Natural killer cell treated with Interleukin-12 subunit alpha and Interleukin-12 subunit beta and Interleukin-15 and Interleukin-18, amount 100 ng/mL, for 72 hours (primary cell): Measurements from ENCODE around the gene OR6C65. TPM values are rescaled to one million over a fixed set of nuclear protein-coding genes. Genes with fewer than 3 reads are reported as not detected.
"Not testable (repeated sequence)": the region's sequence is repeated elsewhere in the genome, so short reads cannot be mapped to it uniquely, and the experiment has no call there.

Experiments used
- ATAC-seq, 2 donors: fragments of 150-1000 bp; cut with Tn5 transposase in 1 of 2; sonication (Bioruptor Pico), chemical (Tn5 transposase) in 1 of 2; 2 replicates each; pipeline ENCODE4 v1.10.0; 2021
- DNase-seq: peaks from one replicate; pipeline ENCODE4 v3.0.0; 2022; ENCODE audit warnings: low spot score
- H3K27ac Mint-ChIP-seq, 2 donors: 1 replicate in 1 of 2; 2 replicates in 1 of 2; pipeline ENCODE4 v1.8.0; 2022; ENCODE audit warnings: mixed read lengths in 2 of 2, mild to moderate bottlenecking in 1 of 2, moderate library complexity in 1 of 2
- H3K27me3 Mint-ChIP-seq, 2 donors: 1 replicate in 1 of 2; 2 replicates in 1 of 2; pipeline ENCODE4 v1.8.0; 2022; ENCODE audit warnings: mixed read lengths in 2 of 2
- H3K36me3 Mint-ChIP-seq: one replicate; pipeline ENCODE4 v1.8.0; 2022; ENCODE audit warnings: mixed read lengths
- H3K4me1 Mint-ChIP-seq, 2 donors: 1 replicate in 1 of 2; 2 replicates in 1 of 2; pipeline ENCODE4 v1.8.0; 2022; ENCODE audit warnings: low read depth in 2 of 2, mixed read lengths in 2 of 2, mild to moderate bottlenecking in 1 of 2
- H3K4me3 Mint-ChIP-seq: one replicate; pipeline ENCODE4 v1.8.0; 2022; ENCODE audit warnings: mixed read lengths
- H3K9me3 Mint-ChIP-seq: 2 replicates; pipeline ENCODE4 v1.8.0; 2022; ENCODE audit warnings: mixed read lengths
- total RNA-seq, 2 donors: library from RNA; stranded (reverse); gene quantifications; one replicate each; pipeline ENCODE4 v1.2.3, GENCODE V29; 2022

Gene OR6C65
- total RNA-seq, 2 donors from 2014 or later = not detected

DNA sequence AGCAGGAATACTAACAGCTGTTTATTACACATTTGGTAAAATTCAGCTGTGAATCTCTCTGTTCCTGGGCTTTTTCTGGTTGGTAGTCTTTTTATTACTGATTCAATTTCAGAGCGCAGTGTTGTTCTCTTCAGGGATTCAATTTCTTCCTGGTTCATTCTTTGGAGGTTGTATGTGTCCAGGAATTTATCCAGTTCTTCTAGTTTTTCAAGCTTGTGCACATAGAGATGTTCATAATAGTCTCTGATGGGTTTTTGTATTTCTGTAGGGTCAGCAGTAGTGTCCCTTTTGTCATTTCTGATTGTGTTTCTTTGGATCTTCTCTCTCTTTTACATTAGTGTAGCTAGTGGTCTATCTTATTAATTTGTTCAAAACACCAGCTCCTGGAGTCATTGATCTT, 16.6 kb downstream of the OR6C65 start:
- H3K4me1 Mint-ChIP-seq = peaks cover 0 to 7% of the 10 kb centered on the region in 2 donors
- H3K9me3 Mint-ChIP-seq = no peaks in the 10 kb centered on the region
- ATAC-seq (no peak), DNase-seq (no peak)
- H3K4me3 Mint-ChIP-seq = no peak overlapping the region
- H3K27ac Mint-ChIP-seq = no peak overlapping the region
- H3K36me3 Mint-ChIP-seq = no peaks in the 10 kb centered on the region
- H3K27me3 Mint-ChIP-seq = peaks cover 16 to 42% of the 10 kb centered on the region in 2 donors

- Mint-ChIP-seq H3K27ac (no peak overlapping the region), H3K27me3 (peaks cover 17 to 42% of the 10 kb centered on the region in 2 donors), H3K4me3 (no peak overlapping the region), H3K9me3 (no peaks in the 10 kb centered on the region), H3K4me1 (peaks cover 0 to 2% of the 10 kb centered on the region in 2 donors), H3K36me3 (no peaks in the 10 kb centered on the region)
- DNase-seq (no peak), ATAC-seq (no peak)
These were observed 20.1 kb downstream of the OR6C65 start for GRCh38 chr12:55420307-55420962.

DNA sequence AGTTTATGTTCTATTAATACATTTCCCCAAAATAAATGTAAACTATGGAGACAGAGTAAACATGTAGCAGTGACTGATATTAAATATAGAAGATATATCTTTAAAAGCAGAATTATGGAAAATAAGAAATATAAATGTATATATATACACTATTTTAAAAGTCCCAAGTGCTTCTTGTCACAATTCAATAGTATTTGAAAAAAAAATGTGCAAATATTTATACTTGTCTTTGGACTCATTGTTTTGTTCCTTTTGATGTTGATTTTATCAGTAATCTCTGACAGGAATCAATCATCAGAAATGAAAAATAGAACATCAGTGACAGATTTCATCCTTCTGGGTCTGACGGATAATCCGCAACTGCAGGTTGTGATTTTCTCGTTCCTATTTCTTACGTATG, 25.6 kb downstream of the OR6C65 start, which contains the start of gene OR6C76:
Gene OR6C76, plus strand, starts transcription at position 301 of the 400 bp plus-strand sequence. Its CDS starts 0 bp downstream, at position 301.
- Mint-ChIP-seq H3K36me3 (no peaks in the 10 kb centered on the region), H3K27me3 (peaks cover 15 to 33% of the 10 kb centered on the region in 2 donors), H3K27ac (no peak within 1 kb of the TSS), H3K4me1 (no peaks in the 10 kb centered on the region), H3K9me3 (no peaks in the 10 kb centered on the region), H3K4me3 (no peak within 1 kb of the TSS)
- ATAC-seq = no peak
- no peak for DNase-seq

- DNase-seq = no peak
- no peak overlapping the region for H3K27ac Mint-ChIP-seq
- H3K9me3 Mint-ChIP-seq = no peaks in the 10 kb centered on the region
- no peaks in the 10 kb centered on the region for H3K4me1 Mint-ChIP-seq
- H3K4me3 Mint-ChIP-seq = no peak overlapping the region
- no peak for ATAC-seq
- no peaks in the 10 kb centered on the region for H3K36me3 Mint-ChIP-seq
- H3K27me3 Mint-ChIP-seq = peaks cover 17 to 44% of the 10 kb centered on the region in 2 donors
These were observed 28.3 kb downstream of the OR6C65 start for GRCh38 chr12:55428331-55429243.

- not testable (repeated sequence) for H3K27ac Mint-ChIP-seq, DNase-seq, H3K9me3 Mint-ChIP-seq, H3K36me3 Mint-ChIP-seq, ATAC-seq, H3K4me3 Mint-ChIP-seq, H3K4me1 Mint-ChIP-seq
- peaks cover 17 to 22% of the 10 kb centered on the region in 2 donors for H3K27me3 Mint-ChIP-seq
These were observed 40.9 kb downstream of the OR6C65 start for GRCh38 chr12:55441233-55441632.

DNA sequence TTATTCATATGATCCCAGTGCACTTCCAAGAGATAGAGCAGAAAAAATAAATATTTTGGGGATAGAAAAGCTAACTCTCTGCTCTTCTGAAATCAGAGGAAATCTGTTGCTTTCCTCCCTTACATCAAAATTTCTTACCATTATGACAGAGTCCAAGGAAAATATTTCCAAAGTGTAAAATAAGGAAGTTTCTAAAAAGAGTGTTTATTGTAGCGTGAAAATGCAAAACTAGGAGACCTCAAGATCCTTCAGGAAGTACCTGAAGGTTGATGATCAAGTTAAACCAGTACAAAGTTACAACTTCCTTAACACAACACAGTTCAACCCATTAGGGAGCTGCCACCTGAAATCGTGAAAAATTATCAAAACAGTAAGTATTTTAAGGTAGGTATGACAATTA, 43.4 kb downstream of the OR6C65 start, which contains the start of gene OR6C2:
Gene OR6C2, plus strand, starts transcription at position 301 of the 400 bp plus-strand sequence. CDS start 8,138 bp downstream, outside the sequence.
- Mint-ChIP-seq H3K4me1 (no peaks in the 10 kb centered on the region), H3K9me3 (peaks cover 6% of the 10 kb centered on the region), H3K4me3 (no peak within 1 kb of the TSS), H3K27ac (no peak within 1 kb of the TSS), H3K36me3 (peaks cover 10% of the 10 kb centered on the region), H3K27me3 (peaks cover 18 to 28% of the 10 kb centered on the region in 2 donors)
- DNase-seq = no peak
- no peak for ATAC-seq

GRCh38 chr12:55445357-55445756, 45.0 kb downstream of the OR6C65 start:
- peaks cover 3% of the 10 kb centered on the region for H3K9me3 Mint-ChIP-seq
- ATAC-seq = no peak
- H3K36me3 Mint-ChIP-seq = peaks cover 7% of the 10 kb centered on the region
- H3K27ac Mint-ChIP-seq = no peak overlapping the region
- peaks cover 14 to 18% of the 10 kb centered on the region in 2 donors for H3K27me3 Mint-ChIP-seq
- no peaks in the 10 kb centered on the region for H3K4me1 Mint-ChIP-seq
- H3K4me3 Mint-ChIP-seq = no peak overlapping the region
- DNase-seq = no peak

DNA sequence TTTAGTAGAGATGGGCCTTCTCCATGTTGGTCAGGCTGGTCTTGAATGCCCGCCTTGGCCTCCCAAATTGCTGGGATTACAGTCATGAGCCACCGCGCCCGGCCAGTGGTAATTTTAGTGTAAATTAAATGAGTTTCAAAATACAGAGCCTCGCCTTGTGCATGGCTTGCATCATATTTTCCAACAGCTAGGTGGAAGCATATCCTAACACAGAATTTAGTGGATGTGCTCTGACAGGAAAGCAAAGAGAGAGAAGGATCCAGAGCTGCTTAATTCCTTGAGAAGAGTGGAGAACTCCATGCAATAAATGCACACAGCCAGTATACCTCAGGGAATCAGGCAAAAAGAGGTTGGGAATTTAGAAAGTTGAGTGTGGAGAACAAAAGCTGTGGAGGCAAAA, 46.0 kb downstream of the OR6C65 start:
- no peak overlapping the region for H3K4me3 Mint-ChIP-seq
- no peaks in the 10 kb centered on the region for H3K4me1 Mint-ChIP-seq
- H3K27me3 Mint-ChIP-seq = peaks cover 14 to 15% of the 10 kb centered on the region in 2 donors
- no peaks in the 10 kb centered on the region for H3K9me3 Mint-ChIP-seq
- no peak for ATAC-seq
- no peaks in the 10 kb centered on the region for H3K36me3 Mint-ChIP-seq
- DNase-seq = no peak
- no peak overlapping the region for H3K27ac Mint-ChIP-seq

GRCh38 chr12:55448825-55449224, 48.5 kb downstream of the OR6C65 start:
- ATAC-seq (no peak), DNase-seq (no peak)
- H3K27me3 Mint-ChIP-seq = peaks cover 14 to 17% of the 10 kb centered on the region in 2 donors
- H3K36me3 Mint-ChIP-seq = no peaks in the 10 kb centered on the region
- H3K9me3 Mint-ChIP-seq = no peaks in the 10 kb centered on the region
- H3K27ac Mint-ChIP-seq = no peak overlapping the region
- no peak overlapping the region for H3K4me3 Mint-ChIP-seq
- no peaks in the 10 kb centered on the region for H3K4me1 Mint-ChIP-seq

Other genes with a start within 250 kb of the OR6C65 start
- gene OR10A7, start 179.5 kb upstream of the OR6C65 start, total RNA-seq = not detected
- gene OR6C74, start 155.9 kb upstream of the OR6C65 start, total RNA-seq = not detected
- not detected for gene OR6C6, start 104.0 kb upstream of the OR6C65 start, total RNA-seq
- gene OR6C1, start 86.2 kb upstream of the OR6C65 start, total RNA-seq = not detected
- not detected for gene OR6C3, start 69.8 kb upstream of the OR6C65 start, total RNA-seq
- not detected for gene OR6C75, start 37.6 kb upstream of the OR6C65 start, total RNA-seq
- gene OR6C76, start 25.7 kb downstream of the OR6C65 start, total RNA-seq = not detected
- not detected for gene OR6C2, start 43.5 kb downstream of the OR6C65 start, total RNA-seq
- gene OR6C70, start 69.6 kb downstream of the OR6C65 start, total RNA-seq = not detected
- not detected for gene OR6C68, start 91.8 kb downstream of the OR6C65 start, total RNA-seq
- not detected for gene OR6C4, start 149.1 kb downstream of the OR6C65 start, total RNA-seq
- not detected for gene OR2AP1, start 171.9 kb downstream of the OR6C65 start, total RNA-seq
- gene OR10P1, start 236.4 kb downstream of the OR6C65 start, total RNA-seq = not detected